Measurements from ENCODE around the gene DMD. TPM values are rescaled to one million over a fixed set of nuclear protein-coding genes. Genes with fewer than 3 reads are reported as not detected.

Gene DMD
- total RNA-seq, 3 donors from 2014 or later (not counting 1 experiment from before 2014, with no cell fraction given) = not detected

DNA sequence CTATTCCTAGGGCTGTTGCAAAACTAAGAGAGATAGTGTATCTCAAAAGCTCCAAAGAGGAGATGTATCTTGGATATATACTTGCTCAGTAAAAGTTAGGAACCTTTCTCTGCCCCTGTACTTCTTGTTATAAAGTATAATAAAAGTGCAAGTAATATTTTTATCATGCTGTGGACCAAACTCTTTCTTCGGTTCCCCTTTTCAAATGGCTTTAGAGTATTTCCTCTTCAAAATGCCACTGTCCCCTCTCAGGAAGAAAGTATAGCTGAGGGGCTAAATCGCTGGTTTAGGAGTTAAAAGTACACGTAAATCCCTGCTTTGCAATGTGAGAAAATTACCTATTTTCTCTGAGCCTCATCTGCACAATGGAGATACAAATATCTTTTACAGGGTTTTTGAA is 1970.4 kb downstream of the DMD start:
- Histone ChIP-seq H3K27ac (ENCODE audit: low read length) (no peak overlapping the region), H3K4me1 (ENCODE audit: control insufficient read depth, insufficient read depth, low read length) (no peaks in the 10 kb centered on the region), H3K27me3 (ENCODE audit: control insufficient read depth, insufficient read depth, low read length) (no peaks in the 10 kb centered on the region), H3K36me3 (ENCODE audit: control insufficient read depth, insufficient read depth, low read length) (no peaks in the 10 kb centered on the region), H3K9me3 (ENCODE audit: control insufficient read depth, insufficient read depth, low read length) (no peaks in the 10 kb centered on the region), H3K4me3 (ENCODE audit: low read length) (no peak overlapping the region)
- Mint-ChIP-seq H3K4me3 (no peak overlapping the region), H3K4me1 (no peaks in the 10 kb centered on the region), H3K36me3 (no peaks in the 10 kb centered on the region), H3K27me3 (ENCODE audit: low read depth in 2 of 2) (no peaks in the 10 kb centered on the region), H3K27ac (no peak overlapping the region), H3K9me3 (no peaks in the 10 kb centered on the region)
- intact Hi-C loops (cut with micrococcal nuclease) = no loop called here
- ATAC-seq = no peak
- no CpG with 5 or more reads among the region's 3 CpGs for WGBS (ENCODE audit: insufficient coverage)
- TF ChIP-seq, protein P1, sequence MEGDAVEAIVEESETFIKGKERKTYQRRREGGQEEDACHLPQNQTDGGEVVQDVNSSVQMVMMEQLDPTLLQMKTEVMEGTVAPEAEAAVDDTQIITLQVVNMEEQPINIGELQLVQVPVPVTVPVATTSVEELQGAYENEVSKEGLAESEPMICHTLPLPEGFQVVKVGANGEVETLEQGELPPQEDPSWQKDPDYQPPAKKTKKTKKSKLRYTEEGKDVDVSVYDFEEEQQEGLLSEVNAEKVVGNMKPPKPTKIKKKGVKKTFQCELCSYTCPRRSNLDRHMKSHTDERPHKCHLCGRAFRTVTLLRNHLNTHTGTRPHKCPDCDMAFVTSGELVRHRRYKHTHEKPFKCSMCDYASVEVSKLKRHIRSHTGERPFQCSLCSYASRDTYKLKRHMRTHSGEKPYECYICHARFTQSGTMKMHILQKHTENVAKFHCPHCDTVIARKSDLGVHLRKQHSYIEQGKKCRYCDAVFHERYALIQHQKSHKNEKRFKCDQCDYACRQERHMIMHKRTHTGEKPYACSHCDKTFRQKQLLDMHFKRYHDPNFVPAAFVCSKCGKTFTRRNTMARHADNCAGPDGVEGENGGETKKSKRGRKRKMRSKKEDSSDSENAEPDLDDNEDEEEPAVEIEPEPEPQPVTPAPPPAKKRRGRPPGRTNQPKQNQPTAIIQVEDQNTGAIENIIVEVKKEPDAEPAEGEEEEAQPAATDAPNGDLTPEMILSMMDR (IDR thresholded peaks at IDR 0.05) = no peak
- DNase-seq = no peak

DNA sequence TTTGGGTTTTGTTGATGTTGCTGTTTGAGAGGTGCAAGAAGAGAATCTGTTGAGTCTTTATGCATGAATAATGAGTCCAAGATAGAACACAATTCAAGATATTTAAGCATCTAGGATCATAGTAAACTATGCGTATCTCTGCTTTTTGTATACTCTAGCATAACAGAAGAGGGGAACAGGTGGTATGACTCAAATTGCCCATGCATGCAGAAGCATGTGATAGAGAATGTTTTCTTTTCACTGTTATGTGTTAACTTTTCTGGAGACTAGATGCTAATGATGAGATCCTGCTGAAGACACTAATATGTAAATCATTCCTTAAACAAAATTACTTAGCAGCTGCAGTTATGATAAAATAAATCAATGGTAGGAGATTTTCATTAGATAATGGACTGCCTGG is 1974.2 kb downstream of the DMD start:
- intact Hi-C loops (cut with micrococcal nuclease) = no loop called here
- no peak overlapping the region for H3K27ac Mint-ChIP-seq

DNA sequence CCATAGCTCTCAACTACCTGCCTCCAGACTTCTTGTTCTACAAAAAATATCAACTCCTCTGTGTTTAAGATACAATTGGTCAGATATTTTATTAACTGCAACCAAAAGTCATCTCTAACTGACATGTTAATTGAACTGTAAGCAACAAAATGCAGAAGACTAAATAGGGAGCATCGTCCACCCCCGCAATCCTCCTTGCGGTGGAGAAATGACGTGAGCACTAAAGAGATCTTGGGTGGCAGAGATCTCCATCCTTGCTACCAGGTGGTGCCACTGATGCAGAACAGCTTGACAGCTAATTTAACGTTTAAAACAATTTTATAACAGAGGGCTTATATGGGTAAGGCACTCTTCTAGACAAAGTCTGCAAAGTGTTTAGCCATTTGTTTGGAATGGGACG is 1975.1 kb downstream of the DMD start:
- TF ChIP-seq, protein P1 (IDR thresholded peaks at IDR 0.05) = no peak
- WGBS (ENCODE audit: insufficient coverage) = 95% methylated on average over 5 of the region's 6 CpGs
- Mint-ChIP-seq H3K9me3 (no peaks in the 10 kb centered on the region), H3K4me1 (no peaks in the 10 kb centered on the region), H3K27ac (no peak overlapping the region), H3K27me3 (ENCODE audit: low read depth in 2 of 2) (no peaks in the 10 kb centered on the region), H3K4me3 (no peak overlapping the region), H3K36me3 (no peaks in the 10 kb centered on the region)
- H3K9me3 ChIP-seq (ENCODE audit: control insufficient read depth, insufficient read depth, low read length) = no peaks in the 10 kb centered on the region
- intact Hi-C loops (cut with micrococcal nuclease) = no loop called here
- no peak overlapping the region for H3K27ac ChIP-seq (ENCODE audit: low read length)
- no peak for DNase-seq
- no peaks in the 10 kb centered on the region for H3K27me3 ChIP-seq (ENCODE audit: control insufficient read depth, insufficient read depth, low read length)
- no peaks in the 10 kb centered on the region for H3K4me1 ChIP-seq (ENCODE audit: control insufficient read depth, insufficient read depth, low read length)
- no peaks in the 10 kb centered on the region for H3K36me3 ChIP-seq (ENCODE audit: control insufficient read depth, insufficient read depth, low read length)
- no peak for ATAC-seq
- no peak overlapping the region for H3K4me3 ChIP-seq (ENCODE audit: low read length)

More for the DNA sequence above, 1974.2 kb downstream of the DMD start:
- H3K4me1 Mint-ChIP-seq = no peaks in the 10 kb centered on the region
- H3K27me3 Mint-ChIP-seq (ENCODE audit: low read depth in 2 of 2) = no peaks in the 10 kb centered on the region
- 100% methylated on average over 1 of the region's 1 CpG for WGBS (ENCODE audit: insufficient coverage)
- H3K9me3 Mint-ChIP-seq = no peaks in the 10 kb centered on the region
- Histone ChIP-seq H3K9me3 (ENCODE audit: control insufficient read depth, insufficient read depth, low read length) (no peaks in the 10 kb centered on the region), H3K4me1 (ENCODE audit: control insufficient read depth, insufficient read depth, low read length) (no peaks in the 10 kb centered on the region), H3K27me3 (ENCODE audit: control insufficient read depth, insufficient read depth, low read length) (no peaks in the 10 kb centered on the region), H3K27ac (ENCODE audit: low read length) (no peak overlapping the region), H3K4me3 (ENCODE audit: low read length) (no peak overlapping the region), H3K36me3 (ENCODE audit: control insufficient read depth, insufficient read depth, low read length) (no peaks in the 10 kb centered on the region)
- H3K4me3 Mint-ChIP-seq = no peak overlapping the region
- ATAC-seq = no peak
- TF ChIP-seq, protein P1 (IDR thresholded peaks at IDR 0.05) = no peak
- no peak for DNase-seq
- no peaks in the 10 kb centered on the region for H3K36me3 Mint-ChIP-seq

DNA sequence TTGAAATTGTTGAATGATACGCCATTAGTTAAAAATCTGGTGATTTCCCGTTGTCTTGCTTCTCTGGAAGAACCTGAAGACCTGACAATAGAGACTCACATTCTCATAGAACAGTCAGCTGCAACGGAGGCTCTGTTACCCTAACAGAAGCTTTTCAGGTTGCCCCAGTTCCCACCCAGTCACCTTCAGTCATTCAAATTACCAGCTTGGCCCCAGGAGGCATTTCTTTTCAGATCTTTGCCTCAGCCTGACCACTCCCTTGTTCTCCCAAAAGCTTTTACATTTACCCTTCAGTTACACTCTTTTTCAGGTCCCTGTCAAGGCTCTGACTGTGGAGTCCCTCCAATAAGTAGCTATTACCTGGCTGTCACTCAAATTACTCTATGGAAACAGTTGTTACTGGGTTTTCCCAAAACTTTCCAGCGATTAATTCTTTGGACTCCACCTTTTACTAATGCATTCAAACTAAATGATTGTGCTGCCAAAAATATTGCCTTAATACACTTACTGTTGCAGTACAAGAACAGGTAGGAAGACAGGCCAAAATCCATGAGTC is 1977.3 kb downstream of the DMD start:
- Mint-ChIP-seq H3K27ac (no peak overlapping the region), H3K36me3 (no peaks in the 10 kb centered on the region), H3K27me3 (ENCODE audit: low read depth in 2 of 2) (no peaks in the 10 kb centered on the region), H3K9me3 (no peaks in the 10 kb centered on the region), H3K4me3 (no peak overlapping the region), H3K4me1 (no peaks in the 10 kb centered on the region)
- Histone ChIP-seq H3K27me3 (ENCODE audit: control insufficient read depth, insufficient read depth, low read length) (no peaks in the 10 kb centered on the region), H3K9me3 (ENCODE audit: control insufficient read depth, insufficient read depth, low read length) (no peaks in the 10 kb centered on the region), H3K4me3 (ENCODE audit: low read length) (no peak overlapping the region), H3K27ac (ENCODE audit: low read length) (no peak overlapping the region), H3K36me3 (ENCODE audit: control insufficient read depth, insufficient read depth, low read length) (no peaks in the 10 kb centered on the region), H3K4me1 (ENCODE audit: control insufficient read depth, insufficient read depth, low read length) (no peaks in the 10 kb centered on the region)
- no peak for ATAC-seq
- TF ChIP-seq, protein P1 (IDR thresholded peaks at IDR 0.05) = no peak
- WGBS (ENCODE audit: insufficient coverage) = 88% methylated on average over 4 of the region's 4 CpGs
- intact Hi-C loops (cut with micrococcal nuclease) = no loop called here
- no peak for DNase-seq

Data from natural killer cell (primary cell).